ENCODE results near the gene NHLH2.

Gene NHLH2

DNA sequence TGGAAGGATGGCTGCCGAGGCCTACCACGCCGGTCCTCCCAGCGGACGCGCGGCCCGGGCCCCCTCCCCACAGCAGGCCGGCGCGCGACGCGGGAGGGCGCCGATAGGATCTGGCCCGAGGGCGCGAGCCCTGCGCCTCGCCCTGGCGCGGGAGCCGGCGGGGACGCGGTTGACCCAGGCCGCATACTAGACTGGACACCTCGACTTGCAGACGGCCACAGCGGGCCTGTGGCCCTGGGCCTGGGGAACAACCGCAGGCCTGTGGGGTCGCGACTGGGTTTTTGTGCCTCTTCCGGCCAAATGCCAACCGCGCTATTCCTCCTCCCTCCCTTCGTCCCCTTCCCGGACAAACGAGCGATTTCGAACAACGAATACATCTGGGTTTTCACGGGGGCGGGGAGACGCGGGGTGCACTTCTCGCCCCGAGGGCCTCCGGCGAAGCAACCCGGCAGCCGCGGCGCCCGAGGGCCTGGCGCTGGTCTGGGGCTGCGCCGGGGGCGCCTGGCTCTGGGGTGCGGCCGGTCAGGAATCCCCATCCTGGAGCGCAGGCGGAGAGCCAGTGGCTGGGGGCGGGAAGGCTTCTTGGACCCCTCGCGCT lies 2.4 kb downstream of the NHLH2 start:
- H3K4me3 ChIP-seq (ENCODE audit: low read depth, low read length), result no peak overlapping the region

GRCh38 chr1:115837740-115838421 lies 3.0 kb downstream of the NHLH2 start:
- H3K4me3 ChIP-seq (ENCODE audit: low read depth, low read length), result no peak overlapping the region
- no peak for TF ChIP-seq CTCF (IDR thresholded peaks at IDR 0.05; ENCODE audit: low read depth, low read length)

More for the DNA sequence above, 2.4 kb downstream of the NHLH2 start:
- no peak for TF ChIP-seq CTCF (IDR thresholded peaks at IDR 0.05; ENCODE audit: low read depth, low read length)

DNA sequence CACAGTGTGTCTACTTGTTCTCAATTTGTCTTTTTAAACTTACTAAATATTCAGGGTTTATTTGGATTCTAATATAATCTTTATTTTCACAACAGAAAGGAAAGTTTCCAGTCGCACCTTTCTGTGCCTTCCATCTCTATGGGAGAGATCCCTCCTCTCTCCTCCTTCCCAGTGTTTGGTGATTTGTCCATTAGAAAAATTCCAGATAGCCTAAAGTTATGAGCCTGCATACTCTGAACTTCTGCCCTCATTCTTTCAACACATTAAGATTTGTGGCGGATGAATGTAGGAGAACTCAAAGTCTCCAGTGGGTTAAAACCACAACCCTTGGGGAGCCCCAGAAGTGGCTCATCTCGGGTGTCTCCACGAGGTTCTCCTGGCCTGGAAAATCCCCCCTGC lies 3.6 kb downstream of the NHLH2 start:
- H3K4me3 ChIP-seq (ENCODE audit: low read depth, low read length), result no peak overlapping the region
- no peak for TF ChIP-seq CTCF (IDR thresholded peaks at IDR 0.05; ENCODE audit: low read depth, low read length)

DNA sequence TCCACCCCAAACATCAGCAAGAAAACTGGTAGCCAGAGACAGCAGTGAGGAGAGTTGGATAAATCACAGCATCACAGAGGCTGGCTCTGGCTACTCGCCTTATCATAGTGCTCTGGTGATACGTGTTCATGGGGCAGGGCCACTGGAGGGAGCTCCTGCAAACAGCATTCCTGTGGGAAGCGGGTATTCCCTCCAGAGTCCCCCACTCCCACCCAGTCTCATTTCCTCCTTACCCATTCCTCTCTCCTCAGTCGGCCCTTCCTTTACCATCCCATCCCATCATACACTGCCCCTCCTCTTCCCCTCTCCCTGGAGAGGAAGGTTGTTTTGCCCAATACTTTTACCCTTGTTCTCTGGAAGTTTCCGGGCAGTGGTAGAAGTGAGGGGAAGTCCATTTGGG lies 7.1 kb downstream of the NHLH2 start:
- H3K4me3 ChIP-seq (ENCODE audit: low read depth, low read length), result no peak overlapping the region
- TF ChIP-seq CTCF (IDR thresholded peaks at IDR 0.05; ENCODE audit: low read depth, low read length), result no peak

DNA sequence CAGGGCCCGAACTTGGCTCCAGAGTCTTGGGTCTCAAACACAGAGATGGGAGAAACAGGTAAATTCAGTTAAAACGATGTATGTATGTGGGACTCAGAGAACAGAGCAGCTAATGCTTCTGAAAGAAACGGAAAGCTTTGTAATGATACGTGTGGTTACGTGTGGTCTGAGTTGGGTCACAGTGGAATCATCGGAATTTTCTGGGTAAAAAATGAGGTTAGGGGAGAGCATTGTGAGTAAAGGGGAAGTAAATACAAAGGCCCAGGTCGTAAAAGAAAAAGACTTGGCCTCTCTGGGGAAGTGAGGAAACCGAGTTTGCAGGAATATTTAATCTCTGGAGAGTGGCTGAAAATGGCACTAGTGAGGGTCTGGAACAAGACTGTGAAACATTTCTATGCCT lies 8.3 kb downstream of the NHLH2 start:
- TF ChIP-seq CTCF (IDR thresholded peaks at IDR 0.05; ENCODE audit: low read depth, low read length), result no peak
- no peak overlapping the region for H3K4me3 ChIP-seq (ENCODE audit: low read depth, low read length)

GRCh38 chr1:115830963-115831362 lies 10.0 kb downstream of the NHLH2 start:
- no peak overlapping the region for H3K4me3 ChIP-seq (ENCODE audit: low read depth, low read length)
- TF ChIP-seq CTCF (IDR thresholded peaks at IDR 0.05; ENCODE audit: low read depth, low read length), result no peak

DNA sequence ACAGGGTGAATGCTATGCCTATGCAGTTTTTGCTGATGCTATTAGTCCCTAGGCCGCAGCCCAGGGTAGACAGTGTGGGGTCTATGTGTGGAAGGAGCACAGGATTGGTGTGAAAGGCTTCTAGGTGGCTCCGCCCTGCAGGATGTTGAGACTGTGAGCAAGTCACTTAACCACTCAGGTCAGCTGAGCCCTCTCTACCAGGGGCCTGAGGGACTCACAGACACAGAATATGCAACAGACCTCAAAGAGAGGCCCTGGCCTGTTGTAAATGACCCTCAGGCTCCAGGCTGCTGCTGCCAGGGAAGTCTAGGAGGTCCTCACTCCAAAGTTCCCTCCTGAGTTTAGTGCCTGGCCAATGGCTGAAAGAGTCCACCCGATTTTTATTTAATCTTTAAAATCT lies 11.0 kb downstream of the NHLH2 start:
- no peak for TF ChIP-seq CTCF (IDR thresholded peaks at IDR 0.05; ENCODE audit: low read depth, low read length)
- H3K4me3 ChIP-seq (ENCODE audit: low read depth, low read length), result no peak overlapping the region

Measured in WI38 (cell line).